Right renal pelvis (tissue), 4 donors: Measurements from ENCODE around the gene RETN. TPM values are rescaled to one million over a fixed set of nuclear protein-coding genes. Genes with fewer than 3 reads are reported as not detected.

Experiments
- DNase-seq, 4 donors: peaks; one replicate each; pipeline ENCODE4 v3.0.0-alpha.2; 2013; ENCODE audit warnings: low read depth in 4 of 4, low spot score in 3 of 4, missing footprints in 1 of 4
- polyA plus RNA-seq, 4 donors: library from polyadenylated mRNA; unstranded; fragments of 120-200 nt; gene quantifications; one replicate each; pipeline ENCODE4 v1.2.1, GENCODE V29; 2013; ENCODE audit not compliant: insufficient read length in 4 of 4

The RETN gene
- polyA plus RNA-seq, 4 donors: 0.34 to 1.5 (median 1.0) TPM

DNA sequence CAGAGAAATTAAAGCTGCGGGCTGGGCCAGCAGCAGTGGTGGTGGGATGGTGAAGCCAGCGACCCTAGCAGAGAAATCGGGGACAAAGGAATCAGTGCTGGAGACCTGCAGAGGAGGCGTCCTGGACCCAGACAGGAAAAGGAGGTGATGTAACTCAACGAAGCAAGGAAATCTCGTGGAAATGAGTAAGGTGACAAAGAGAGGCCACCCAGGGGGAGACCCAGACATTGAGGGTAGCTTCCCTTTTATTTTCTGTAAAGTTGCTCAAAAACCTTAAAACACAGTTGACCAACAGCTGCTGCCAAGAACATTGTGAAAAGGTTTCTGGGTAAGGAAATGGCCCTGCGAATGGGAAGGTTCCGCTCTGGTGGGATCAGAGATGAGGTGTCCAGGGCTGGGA, 13.3 kb upstream of the RETN start:
- no peak for DNase-seq

DNA sequence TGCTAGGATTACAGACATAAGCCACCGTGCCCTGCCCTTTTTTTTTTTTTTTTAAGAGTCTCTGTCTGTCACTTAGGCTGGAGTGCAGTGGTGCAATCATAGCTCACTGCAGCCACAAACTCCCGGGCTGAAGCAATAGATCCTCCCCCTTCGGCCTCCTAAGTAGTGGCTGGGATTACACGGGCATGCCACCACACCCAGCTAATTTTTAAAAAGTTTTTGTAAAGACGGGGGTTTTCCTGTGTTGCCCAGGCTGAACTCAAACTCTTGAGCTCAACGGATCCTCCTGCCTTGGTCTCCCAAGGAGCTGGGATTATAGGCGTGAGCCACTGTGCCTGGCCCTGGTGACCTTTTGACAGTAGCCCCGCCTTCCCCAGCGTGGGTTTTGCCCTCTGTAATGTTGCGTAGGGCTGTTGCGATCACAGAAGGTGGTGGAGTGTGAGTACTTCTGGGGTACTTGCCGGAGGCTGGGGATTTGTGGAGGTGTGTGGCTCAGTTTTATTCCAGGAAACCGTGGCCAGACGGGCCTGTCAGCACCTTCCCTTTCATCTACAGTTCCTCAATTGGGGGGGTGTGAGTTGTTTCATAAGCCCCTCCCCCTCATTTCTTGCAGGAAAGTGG, 11.6 kb upstream of the RETN start:
- no peak for DNase-seq

DNA sequence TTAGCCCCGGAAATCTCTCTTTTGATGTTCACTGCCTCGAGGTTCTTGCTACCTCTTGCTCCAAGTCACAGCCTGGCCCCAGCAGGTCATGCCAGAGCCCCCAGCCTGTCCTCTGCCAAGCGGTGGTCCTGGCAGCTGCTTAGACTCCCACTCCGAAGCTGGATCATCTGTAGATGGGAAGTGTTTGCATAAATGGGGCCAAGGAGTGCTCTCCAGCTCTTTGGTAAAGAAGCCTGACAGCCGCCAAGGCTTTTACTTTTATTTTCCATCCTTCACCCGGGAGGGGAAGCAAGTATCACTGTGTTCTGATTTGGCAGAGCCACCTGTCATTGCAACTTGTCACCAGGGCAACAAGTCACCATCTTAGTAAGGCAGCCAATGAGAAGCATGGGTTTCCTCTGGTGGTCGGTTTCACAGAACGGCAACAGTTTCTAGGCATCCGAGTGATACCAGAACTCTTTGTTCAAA, 10.6 kb upstream of the RETN start:
- no peak for DNase-seq

DNA sequence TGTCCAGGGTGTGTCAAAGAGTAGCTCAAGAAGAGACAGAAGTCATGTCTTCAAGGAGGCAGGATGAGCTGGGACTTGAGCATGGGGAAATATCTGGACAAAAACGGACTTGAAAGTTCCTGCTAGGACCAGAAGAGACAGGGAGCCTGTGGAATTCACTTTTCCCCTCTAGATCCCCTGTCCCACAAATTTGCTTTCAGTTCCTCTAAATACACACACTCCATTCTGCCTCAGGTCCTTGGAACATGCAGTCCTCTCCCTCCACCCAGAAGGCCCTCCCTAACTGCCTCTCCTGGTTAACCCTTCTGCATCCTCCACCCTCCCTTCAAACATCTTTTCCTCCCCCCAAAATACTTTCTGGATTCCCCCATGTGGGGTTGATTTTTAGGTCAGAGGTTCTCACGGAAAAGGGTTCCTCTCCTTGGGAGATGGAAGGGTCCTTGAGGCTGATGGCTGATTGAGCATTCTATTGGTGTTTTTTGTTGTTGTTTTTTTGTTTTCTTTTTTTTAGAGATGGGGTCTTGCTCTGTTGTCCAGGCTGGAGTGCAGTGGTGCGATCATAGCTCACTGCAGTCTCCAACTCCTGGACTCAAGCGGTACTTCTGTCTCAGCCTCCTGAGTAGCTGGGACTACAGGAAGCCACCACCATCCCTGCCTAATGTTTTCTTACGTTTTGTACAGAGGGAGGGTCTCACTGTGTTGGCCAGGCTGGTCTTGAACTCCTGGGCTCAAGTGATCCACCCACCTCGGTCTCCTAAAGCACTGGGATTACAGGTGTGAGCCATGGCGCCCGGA, 6.9 kb upstream of the RETN start:
- no peak for DNase-seq

DNA sequence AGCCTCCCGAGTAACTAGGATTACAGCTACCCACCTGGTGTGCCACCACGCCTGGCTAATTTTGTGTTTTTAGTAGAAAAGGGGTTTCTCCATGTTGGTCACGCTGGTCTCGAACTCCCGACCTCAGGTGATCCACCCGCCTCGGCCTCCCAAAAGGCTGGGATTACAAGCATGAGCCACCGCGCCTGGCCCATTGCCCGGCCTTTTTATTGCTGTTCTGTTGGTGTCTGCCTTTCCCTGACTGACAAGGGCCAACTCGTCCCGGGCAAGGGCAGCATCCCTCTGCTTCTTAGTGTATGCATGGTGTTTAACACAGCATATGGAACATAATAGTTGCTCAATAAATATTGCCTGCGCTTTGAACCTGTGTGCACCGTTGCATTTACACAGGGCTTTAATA, 6.2 kb upstream of the RETN start:
- no peak for DNase-seq

DNA sequence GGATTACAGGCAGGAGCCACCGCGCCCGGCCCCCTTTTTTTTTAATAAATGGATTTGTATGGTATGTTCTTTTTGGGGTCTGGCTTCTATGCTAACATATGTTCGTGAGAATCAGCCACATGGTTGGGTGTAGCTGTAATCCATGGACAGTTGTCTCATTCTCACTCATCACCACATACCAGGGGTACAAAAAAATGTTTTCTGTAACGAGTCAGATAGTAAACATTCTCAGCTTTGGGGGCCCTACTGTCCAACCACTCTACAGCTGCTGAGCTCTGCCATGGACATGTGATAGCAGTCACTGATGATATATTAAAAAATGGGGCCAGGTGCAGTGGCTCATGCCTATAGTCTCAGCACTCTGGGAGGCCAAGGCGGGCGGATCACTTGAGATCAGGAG, 5.1 kb upstream of the RETN start:
- no peak for DNase-seq

DNA sequence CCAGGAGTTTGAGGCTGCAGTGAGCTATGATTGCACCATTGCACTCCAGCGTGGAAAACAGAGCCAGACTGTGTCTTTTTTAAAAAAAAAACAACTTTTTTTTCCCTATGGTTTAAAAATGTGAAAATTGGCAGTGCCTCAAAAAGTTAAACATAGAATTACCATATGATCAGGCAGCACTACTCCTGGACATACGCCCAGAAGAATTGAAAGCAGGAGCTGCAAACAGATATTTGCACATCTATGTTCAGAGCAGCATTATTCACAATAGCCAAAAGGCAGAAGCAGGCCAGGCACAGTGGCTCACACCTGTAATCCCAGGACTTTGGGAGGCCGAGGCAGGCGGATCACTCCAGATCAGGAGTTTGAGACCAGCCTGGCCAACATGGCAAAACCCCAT, 3.8 kb upstream of the RETN start:
- DNase-seq: no peak

DNA sequence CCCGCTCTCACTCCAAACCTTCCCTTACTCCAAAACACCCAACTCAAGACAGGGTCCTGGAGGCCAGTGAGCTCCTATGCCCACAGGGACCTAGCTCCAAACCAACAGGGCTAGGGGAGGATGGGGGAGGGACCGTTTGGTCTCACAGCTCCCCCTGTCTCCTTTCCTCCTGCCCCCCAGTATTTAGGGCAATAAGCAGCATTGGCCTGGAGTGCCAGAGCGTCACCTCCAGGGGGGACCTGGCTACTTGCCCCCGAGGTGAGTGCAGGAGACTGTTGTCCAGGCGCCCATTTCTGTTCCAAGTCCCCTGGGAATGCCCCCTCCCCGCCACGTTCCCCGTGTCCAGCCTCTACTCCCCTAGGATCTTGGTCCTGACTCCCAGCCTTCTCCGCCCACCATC, 792 bp downstream of the RETN start:
- no peak for DNase-seq

DNA sequence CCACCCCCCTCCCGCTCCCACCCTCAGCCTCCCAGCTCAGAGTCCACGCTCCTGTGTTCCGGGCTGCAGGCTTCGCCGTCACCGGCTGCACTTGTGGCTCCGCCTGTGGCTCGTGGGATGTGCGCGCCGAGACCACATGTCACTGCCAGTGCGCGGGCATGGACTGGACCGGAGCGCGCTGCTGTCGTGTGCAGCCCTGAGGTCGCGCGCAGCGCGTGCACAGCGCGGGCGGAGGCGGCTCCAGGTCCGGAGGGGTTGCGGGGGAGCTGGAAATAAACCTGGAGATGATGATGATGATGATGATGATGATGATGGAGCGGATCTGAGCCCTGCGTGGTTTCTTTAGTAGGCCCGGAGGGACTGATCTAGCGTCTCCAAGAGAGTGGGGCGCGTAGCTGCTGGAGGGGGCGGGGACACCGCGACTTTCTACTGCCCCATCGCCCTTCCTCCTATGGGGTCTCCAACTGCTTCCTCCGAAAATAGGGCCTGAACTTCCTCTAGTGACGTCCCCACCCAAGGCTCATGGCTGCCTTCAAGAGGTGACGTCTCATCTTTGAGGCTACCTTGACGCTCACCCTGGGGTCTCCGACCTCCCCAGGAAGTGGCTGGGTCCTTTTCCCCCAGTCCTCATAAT, 1.4 kb downstream of the RETN start:
- no peak for DNase-seq

DNA sequence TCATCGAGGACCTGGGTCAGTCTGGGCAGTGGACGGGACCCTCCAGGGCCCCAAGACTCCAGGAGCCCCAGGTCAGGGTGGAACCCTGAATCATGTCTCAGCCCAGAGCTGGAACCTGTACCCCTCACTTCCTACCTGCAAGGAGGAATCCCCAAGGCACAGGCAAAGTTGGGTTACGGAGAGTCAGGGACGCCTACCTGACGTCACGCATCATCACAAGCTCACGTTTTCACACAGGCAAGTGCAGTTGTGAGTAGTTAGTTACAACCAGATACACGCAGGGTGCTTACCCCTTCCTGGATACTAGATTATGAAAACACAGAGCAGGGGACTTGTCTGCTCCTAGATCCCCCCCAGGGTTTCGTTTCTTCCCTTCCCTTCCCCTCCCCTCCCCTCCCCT, 1.9 kb downstream of the RETN start:
- DNase-seq: no peak

DNA sequence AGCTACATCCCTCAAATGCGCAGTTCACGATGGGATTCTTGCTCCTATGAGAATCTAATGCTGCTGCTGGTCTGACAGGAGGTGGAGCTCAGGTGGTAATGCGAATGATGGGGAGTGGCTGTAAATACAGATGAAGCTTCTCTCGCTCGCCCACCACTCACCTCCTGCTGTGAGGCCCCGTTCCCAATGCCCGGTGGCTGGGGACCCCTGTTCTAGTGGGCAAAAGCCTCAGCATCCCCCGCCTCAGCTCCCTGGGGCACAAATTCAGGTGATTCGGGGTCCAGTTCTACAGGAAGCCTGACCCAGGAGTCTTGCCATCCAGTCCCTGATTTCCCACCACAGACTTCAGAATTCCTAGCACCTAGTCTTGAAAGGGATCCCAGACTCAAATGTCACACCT, 3.7 kb downstream of the RETN start:
- DNase-seq: no peak

DNA sequence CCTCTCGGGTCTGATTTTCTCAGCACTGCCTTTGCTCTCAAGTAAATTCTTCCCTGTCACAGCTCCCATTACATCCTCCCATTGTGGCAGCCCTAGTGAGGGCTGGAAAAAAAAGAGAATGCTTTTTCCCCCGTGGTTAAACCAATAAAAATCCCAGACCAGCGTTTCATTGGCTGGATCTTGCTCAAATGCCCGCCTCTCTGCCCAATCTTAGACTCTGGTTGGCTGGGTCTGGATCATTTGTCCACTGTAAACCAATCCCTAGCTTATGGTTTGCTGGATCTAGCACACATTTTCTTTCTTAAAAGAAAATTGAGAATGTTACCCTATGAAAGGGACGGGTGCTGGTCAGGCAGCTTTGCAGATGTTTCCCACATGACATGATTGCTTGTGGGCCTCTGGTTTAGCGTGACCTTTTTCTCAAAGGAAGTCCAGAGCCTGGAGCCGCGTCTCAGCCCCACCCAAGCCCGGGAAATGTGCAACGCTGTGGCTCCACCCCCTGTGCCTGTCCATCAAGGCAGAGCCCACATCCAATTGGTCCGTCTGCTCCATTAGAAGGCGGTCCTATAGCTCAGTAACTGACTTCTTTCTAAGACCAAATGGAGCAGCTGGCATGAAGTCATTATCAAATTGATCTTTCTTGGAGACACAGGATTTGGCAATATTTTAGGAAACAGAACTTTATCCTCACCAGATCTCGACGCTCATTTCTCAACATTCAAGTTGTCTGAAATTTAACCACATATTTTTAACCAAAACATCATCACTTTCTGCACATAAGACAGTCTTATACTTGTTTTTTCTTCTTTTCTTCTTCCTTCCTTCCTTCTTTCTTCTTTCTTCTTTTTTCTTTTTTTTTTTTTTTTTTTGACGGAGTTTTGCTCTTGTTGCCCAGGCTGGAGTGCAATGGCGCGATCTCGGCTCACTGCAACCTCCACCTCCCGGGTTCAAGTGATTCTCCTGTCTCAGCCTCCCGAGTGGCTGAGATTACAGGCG, 5.5 kb downstream of the RETN start:
- DNase-seq: no peak

DNA sequence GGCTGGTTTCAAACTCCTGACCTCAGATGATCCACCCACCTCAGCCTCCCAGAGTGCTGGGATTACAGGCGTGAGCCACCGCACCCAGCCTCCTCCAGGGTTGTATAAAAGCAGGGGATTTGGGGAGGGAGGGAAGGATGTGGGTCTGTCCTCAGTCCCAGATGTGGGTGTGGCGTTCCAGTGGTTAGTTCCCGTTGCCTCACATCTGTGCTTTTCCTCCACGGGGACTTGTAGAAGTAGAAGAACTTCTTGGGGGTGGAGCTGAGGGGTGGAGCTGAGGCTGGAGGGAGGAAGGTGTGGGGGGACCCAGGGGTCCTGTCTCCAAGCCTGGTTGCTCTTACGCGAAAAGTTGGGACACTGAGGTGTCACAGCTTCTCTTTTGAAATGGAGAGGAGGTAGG, 7.5 kb downstream of the RETN start:
- no peak for DNase-seq

DNA sequence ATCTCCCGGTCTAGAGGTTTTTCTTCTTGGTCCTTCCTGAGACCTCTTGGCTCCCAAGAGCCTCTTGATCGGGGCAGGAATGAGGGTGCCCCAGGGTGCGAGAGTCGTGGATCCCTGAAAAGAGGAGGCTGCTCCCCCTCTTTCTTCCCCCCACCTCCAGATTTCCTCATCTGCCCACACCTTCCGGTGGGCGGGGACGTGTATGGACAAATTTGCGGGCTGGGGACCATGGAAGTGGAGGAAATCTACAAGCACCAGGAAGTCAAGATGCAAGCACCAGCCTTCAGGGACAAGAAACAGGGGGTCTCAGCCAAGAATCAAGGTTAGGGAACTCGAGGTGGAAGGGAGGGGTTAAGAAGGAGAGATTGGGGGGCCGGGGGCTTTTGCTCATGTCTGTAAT, 8.0 kb downstream of the RETN start, which contains the start of gene MCEMP1:
Gene MCEMP1 (plus strand): TSS at position 237 of the 400 bp plus-strand sequence. CDS start 31 bp downstream, at position 268.
- DNase-seq: no peak

DNA sequence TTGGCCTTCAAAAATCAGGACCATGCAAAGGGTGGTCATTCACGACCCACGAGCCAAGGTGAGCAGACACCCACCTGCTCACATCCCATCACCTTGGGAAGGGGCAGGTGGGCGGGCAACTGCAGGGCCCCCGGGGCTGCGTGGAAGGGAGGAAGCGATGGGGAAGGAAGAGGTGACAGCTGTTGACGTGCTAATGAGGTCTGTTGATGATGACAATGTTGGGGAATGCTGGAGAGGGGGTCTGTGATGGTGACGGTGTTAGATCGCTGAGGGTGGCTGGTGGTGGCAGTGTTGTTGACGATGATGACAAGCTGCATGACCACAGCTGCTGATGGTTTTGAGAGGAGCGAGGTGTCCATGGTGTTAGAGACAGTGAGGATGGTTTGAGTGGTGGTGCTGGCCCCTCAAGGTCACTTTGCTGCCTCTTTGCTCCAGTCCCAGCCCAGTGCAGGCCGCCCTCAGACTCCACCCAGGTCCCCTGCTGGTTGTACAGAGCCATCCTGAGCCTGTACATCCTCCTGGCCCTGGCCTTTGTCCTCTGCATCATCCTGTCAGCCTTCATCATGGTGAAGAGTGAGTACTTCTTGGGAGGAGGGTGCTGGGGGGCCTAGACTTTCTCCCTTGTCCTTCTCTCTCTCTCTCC, 8.9 kb downstream of the RETN start:
- DNase-seq: no peak

DNA sequence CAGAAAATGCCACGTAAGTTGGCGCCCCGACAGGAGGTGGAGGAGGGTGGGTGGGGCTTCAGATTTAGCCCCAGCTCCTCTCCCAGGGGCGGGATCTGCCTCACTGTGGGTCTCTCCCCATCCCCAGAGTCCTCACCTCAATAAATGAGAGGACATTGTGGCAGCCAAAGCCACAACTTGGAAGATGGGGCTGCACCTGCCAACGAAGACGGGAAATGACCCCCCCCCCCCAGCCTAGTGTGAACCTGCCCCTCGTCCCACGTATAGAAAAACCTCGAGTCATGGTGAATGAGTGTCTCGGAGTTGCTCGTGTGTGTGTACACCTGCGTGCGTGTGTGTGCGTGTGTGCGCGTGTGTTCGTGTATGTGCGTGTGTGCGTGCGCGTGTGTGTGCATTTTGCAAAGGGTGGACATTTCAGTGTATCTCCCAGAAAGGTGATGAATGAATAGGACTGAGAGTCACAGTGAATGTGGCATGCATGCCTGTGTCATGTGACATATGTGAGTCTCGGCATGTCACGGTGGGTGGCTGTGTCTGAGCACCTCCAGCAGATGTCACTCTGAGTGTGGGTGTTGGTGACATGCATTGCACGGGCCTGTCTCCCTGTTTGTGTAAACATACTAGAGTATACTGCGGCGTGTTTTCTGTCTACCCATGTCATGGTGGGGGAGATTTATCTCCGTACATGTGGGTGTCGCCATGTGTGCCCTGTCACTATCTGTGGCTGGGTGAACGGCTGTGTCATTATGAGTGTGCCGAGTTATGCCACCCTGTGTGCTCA, 10.3 kb downstream of the RETN start:
- DNase-seq: no peak

DNA sequence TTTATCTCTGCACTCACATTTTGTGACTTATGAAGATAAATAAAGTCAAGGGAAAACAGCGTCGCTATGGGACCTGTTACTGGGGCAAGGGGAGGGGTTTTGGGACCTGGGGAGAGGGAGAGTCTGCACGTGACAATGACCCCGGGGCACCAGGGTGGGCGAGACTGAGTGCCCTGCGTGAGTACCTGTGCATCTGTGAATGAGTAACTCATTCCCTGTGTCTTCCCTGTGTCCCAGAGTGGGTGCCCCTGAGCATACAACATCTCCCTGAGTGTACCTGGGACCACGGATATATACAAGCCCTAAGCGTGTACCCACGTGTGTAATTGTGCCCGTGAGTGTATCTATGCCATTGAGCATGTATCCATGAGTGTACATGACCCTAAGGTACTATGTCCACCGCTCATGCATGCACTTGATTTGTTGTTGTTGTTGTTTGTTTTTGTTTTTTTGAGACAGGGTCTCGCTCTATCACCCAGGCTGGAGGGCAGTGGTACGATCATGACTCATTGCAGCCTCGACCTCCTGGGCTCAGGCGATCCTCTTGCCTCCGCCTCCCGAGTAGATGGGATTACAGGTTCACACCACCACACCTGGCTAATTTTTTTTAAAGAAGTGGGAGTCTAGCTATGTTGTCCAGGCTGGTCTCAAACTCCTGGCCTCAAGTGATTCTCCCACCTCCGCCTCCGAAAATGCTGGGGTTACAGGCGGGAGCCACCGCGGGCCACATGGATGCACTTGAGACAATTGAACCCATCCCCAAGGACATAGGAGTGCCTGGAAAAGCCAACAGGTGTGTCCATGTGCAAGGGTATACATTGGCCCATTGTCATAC, 11.1 kb downstream of the RETN start:
- no peak for DNase-seq

DNA sequence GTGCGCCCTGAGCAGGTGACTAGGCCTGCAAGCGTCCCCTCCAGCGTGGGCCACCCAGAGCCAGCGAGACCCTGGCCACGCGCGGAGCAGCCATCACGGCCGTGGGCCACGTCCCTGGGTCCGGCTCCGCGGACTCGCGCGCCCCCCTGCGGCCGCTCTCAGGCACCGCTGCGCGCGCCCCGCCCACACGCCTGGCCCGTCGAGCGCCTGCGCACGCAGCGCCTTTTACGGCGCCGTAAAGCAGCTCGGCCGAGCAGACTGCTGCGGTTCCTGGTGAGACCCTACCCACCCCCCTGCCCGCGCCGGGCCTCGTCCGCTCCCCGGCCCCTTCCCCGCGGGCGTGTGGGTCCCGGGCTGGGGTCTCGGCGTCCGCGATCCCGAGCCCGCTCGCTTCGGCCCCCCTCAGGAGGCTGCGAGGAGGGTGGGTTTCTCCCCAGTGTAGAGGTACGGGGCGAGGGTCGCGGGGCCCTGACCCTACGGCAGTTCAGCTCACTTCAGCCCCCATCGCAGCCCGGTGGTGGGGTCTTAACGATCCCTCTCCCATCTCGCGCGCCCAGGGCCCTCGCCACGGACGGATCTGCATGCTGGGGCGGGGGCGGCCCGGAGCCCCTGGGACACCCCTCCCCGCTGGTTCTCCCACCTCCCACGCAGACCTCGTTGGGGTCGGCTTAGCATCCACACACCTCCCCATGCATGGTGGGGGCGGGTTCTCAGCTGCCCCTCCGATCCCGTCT, 11.9 kb downstream of the RETN start, which contains the start of gene TRAPPC5:
Gene TRAPPC5 (plus strand): TSS at position 228 of the 734 bp plus-strand sequence. CDS start 1,421 bp downstream, outside the sequence.
- peak; percentile 74 to 82 (median 80) for DNase-seq
